HL-60 (cell line): ENCODE results near the gene DHX38.
"Not testable (repeated sequence)": the region's sequence is repeated elsewhere in the genome, so short reads cannot be mapped to it uniquely, and the experiment has no call there.

Experiments
- DNase-seq, 2 experiments: peaks; one replicate each; pipeline ENCODE4 v3.0.0-alpha.2; 2010 to 2020; ENCODE audit warnings: low read depth in 1 of 2, low spot score in 1 of 2
- H3K27ac ChIP-seq: fragments of 250-450 bp; sonication (Bioruptor Pico); replicated peaks from 2 replicates; pipeline ENCODE4 v1.5.1; 2020; ENCODE audit warnings: mild to moderate bottlenecking, moderate library complexity
- H3K27me3 ChIP-seq: fragments of 250-450 bp; sonication (Bioruptor Pico); 2 replicates; pipeline ENCODE4 v1.5.1; 2021; ENCODE audit warnings: mild to moderate bottlenecking, moderate library complexity; ENCODE audit not compliant: insufficient read depth, poor library complexity, severe bottlenecking
- H3K4me3 ChIP-seq: replicated peaks from 2 replicates; pipeline ENCODE4 v1.5.1; 2011; ENCODE audit warnings: mild to moderate bottlenecking, control low read depth, low read length; ENCODE audit not compliant: insufficient read depth
- GABPA ChIP-seq: IDR thresholded peaks from 2 replicates; pipeline ENCODE4 v1.6.1; 2012; ENCODE audit warnings: low read depth
- POLR2AphosphoS5 ChIP-seq: IDR thresholded peaks from 2 replicates; pipeline ENCODE4 v1.6.1; 2012; ENCODE audit warnings: low read depth
- SPI1 ChIP-seq: IDR thresholded peaks from 2 replicates; pipeline ENCODE4 v1.6.1; 2012; ENCODE audit warnings: low read depth, mild to moderate bottlenecking, borderline replicate concordance
- TF ChIP-seq, protein P1 (sequence below): IDR thresholded peaks from 2 replicates; pipeline ENCODE4 v1.6.1; 2012; ENCODE audit warnings: low read depth; ENCODE audit not compliant: insufficient replicate concordance
- TF ChIP-seq, protein P2 (sequence below): IDR thresholded peaks from one replicate; pipeline ENCODE4 v1.5.1; 2011; ENCODE audit warnings: low read length, control low read depth, inconsistent platforms; ENCODE audit not compliant: insufficient read depth

The DHX38 gene

DNA sequence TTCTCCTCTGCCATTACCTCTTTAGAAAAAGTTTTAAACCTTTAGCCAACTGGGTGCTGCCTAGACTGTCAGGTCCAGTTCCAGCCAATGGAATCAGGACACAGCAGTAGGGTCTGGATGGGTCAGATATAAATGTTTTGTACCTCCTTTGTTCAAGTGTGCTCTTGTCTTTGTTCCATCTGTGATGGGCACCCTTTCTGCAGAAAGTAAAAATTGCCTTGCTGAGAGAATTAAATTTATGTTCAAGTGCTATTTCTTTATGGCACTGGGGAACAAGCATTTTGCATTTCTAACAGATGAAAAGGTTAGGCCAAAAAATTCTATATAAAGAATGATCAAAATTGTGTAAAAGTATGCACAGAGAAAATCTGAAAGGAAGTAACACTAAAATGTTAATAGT lies 44.5 kb upstream of the DHX38 start:
- TF ChIP-seq POLR2AphosphoS5, result no peak
- TF ChIP-seq GABPA, result no peak
- TF ChIP-seq, protein P1, sequence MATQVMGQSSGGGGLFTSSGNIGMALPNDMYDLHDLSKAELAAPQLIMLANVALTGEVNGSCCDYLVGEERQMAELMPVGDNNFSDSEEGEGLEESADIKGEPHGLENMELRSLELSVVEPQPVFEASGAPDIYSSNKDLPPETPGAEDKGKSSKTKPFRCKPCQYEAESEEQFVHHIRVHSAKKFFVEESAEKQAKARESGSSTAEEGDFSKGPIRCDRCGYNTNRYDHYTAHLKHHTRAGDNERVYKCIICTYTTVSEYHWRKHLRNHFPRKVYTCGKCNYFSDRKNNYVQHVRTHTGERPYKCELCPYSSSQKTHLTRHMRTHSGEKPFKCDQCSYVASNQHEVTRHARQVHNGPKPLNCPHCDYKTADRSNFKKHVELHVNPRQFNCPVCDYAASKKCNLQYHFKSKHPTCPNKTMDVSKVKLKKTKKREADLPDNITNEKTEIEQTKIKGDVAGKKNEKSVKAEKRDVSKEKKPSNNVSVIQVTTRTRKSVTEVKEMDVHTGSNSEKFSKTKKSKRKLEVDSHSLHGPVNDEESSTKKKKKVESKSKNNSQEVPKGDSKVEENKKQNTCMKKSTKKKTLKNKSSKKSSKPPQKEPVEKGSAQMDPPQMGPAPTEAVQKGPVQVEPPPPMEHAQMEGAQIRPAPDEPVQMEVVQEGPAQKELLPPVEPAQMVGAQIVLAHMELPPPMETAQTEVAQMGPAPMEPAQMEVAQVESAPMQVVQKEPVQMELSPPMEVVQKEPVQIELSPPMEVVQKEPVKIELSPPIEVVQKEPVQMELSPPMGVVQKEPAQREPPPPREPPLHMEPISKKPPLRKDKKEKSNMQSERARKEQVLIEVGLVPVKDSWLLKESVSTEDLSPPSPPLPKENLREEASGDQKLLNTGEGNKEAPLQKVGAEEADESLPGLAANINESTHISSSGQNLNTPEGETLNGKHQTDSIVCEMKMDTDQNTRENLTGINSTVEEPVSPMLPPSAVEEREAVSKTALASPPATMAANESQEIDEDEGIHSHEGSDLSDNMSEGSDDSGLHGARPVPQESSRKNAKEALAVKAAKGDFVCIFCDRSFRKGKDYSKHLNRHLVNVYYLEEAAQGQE, result no peak
- TF ChIP-seq, protein P2, sequence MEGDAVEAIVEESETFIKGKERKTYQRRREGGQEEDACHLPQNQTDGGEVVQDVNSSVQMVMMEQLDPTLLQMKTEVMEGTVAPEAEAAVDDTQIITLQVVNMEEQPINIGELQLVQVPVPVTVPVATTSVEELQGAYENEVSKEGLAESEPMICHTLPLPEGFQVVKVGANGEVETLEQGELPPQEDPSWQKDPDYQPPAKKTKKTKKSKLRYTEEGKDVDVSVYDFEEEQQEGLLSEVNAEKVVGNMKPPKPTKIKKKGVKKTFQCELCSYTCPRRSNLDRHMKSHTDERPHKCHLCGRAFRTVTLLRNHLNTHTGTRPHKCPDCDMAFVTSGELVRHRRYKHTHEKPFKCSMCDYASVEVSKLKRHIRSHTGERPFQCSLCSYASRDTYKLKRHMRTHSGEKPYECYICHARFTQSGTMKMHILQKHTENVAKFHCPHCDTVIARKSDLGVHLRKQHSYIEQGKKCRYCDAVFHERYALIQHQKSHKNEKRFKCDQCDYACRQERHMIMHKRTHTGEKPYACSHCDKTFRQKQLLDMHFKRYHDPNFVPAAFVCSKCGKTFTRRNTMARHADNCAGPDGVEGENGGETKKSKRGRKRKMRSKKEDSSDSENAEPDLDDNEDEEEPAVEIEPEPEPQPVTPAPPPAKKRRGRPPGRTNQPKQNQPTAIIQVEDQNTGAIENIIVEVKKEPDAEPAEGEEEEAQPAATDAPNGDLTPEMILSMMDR, result no peak
- TF ChIP-seq SPI1, result no peak
- Histone ChIP-seq H3K27me3 (no peaks in the 10 kb centered on the region), H3K27ac (no peak overlapping the region), H3K4me3 (no peak overlapping the region)
- DNase-seq, result peak in 1 of 2 experiments; percentile 9

DNA sequence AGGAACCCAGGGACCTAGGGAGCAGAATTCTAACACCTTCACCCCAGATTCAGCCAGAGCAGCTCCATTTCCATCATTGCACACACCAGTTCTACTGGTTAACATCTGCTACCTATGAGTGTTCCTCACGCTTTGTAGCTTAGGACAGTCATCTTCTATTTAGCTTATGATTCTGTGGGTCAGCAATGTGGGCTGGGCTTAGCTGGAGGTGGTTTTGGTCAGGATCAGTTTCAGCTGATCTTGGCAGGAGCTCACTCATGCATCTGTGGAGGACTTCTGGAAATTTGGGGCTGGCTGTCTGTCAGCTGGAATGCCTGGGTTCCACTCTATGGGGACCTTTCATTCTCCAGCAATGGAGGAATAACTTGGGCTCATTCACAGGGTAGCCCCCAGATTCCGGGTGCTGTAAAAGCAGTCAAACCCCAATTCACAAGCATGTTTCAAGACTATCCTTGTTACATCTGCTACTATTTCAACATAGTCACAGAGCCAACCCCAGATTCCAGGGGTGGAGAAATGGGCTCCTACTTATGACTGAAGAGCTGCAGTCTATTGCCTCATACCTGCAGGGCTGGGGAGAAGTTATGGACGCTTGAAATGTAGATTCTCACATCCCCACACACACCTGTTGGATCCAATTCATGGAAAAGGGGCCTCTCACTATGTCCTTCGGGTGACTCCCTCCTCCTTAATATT lies 42.7 kb upstream of the DHX38 start:
- H3K4me3 ChIP-seq, result no peak overlapping the region
- peak; percentile 76 to 86 for DNase-seq
- H3K27me3 ChIP-seq, result no peaks in the 10 kb centered on the region
- peak overlapping the region; percentile 70 for H3K27ac ChIP-seq
- TF ChIP-seq, protein P1, result no peak
- TF ChIP-seq POLR2AphosphoS5 (no peak), GABPA (no peak), SPI1 (no peak)
- TF ChIP-seq, protein P2, result no peak

DNA sequence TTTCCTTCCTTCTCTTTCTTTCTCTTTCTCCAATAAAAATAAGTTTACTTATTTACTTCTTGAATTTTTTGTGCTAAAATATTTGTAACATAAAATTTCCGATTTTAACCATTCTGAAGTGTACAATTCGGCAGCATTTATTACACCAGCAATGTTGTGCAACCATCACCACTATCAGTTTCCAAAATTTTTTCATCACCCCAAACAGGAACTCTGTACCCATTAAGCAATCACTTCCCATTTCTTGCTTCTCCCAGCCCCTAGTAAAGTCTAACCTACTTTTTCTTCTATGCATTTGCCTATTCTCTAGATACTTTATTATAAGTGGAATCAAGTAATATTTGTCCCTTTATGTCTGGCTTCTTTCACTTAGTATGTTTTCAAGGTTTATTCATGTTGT lies 41.8 kb upstream of the DHX38 start:
- no peak for TF ChIP-seq GABPA
- peak; percentile 95 for TF ChIP-seq SPI1
- H3K27ac ChIP-seq, result peak overlapping the region; percentile 70
- H3K4me3 ChIP-seq, result no peak overlapping the region; the same call in 1 of the 2 replicates
- no peaks in the 10 kb centered on the region for H3K27me3 ChIP-seq
- DNase-seq, result peak; percentile 71

DNA sequence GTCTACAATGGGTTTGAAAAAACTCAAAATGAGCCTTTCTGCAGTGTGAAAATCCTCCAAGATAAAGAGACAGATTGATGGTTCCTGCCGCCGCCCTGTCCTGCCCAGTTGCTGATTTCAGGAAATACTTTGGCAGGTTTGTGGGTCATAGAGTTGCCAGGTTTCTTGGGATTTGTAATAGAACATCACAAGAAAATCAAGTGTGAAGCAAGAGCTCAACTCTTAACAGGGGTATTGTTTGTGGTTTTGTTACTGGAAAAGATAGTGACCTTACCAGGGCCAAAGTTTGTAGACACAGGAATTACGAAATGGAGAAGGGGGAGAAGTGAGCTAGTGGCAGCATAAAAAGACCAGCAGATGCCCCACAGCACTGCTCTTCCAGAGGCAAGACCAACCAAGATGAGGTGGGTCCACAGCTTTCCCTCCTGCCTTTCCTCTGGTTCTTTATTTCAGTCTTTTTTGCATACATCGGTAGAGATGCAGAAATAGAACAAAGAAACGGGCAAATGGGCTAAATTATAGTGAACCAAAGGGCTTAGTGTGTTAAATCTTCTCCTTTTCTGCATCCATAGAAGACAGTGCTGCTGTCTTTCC lies 39.3 kb upstream of the DHX38 start, which contains the start of gene HP:
Gene HP (plus strand): TSS at position 252 of the 594 bp plus-strand sequence. CDS start 148 bp downstream, at position 400.
- peak within 1 kb of the TSS; percentile 47 for H3K27ac ChIP-seq
- H3K4me3 ChIP-seq, result peak within 1 kb of the TSS; percentile 17
- peak; percentile 53 to 68 for DNase-seq
- not testable (repeated sequence) for H3K27me3 ChIP-seq
